IPS-18c (cell line): ENCODE results near the gene CCDC106.

Experiments used
- H3K4me3 ChIP-seq: 2 replicates; pipeline ENCODE4 v1.7.0; 2013; ENCODE audit warnings: low read depth, mild to moderate bottlenecking, low read length, moderate library complexity; ENCODE audit not compliant: insufficient read depth
- H3K9me3 ChIP-seq: one replicate; pipeline ENCODE4 v1.6.1; 2013; ENCODE audit warnings: mild to moderate bottlenecking, low read length, moderate library complexity; ENCODE audit not compliant: control insufficient read depth, insufficient read depth

Gene CCDC106

GRCh38 chr19:55623561-55623960 lies 24.5 kb upstream of the CCDC106 start:
- no peaks in the 10 kb centered on the region for H3K9me3 ChIP-seq
- no peak overlapping the region; the same call in 1 of the 2 replicates for H3K4me3 ChIP-seq

GRCh38 chr19:55624109-55625003 lies 23.7 kb upstream of the CCDC106 start, which contains the start of gene ZNF784:
Gene ZNF784 (minus strand): TSS chr19:55624566. CDS start chr19:55624561, 5 bp downstream.
- peak within 1 kb of the TSS; percentile 56; the same call in 1 of the 2 replicates for H3K4me3 ChIP-seq
- H3K9me3 ChIP-seq: no peaks in the 10 kb centered on the region

- Histone ChIP-seq H3K9me3 (no peaks in the 10 kb centered on the region), H3K4me3 (peak overlapping the region; percentile 56; the same call in 1 of the 2 replicates)
Observed at GRCh38 chr19:55625004-55625326, 23.0 kb upstream of the CCDC106 start.

- no peaks in the 10 kb centered on the region for H3K9me3 ChIP-seq
- no peak overlapping the region for H3K4me3 ChIP-seq
Observed at GRCh38 chr19:55626350-55626749, 21.7 kb upstream of the CCDC106 start.

GRCh38 chr19:55632463-55632834 lies 15.6 kb upstream of the CCDC106 start:
- Histone ChIP-seq H3K9me3 (no peaks in the 10 kb centered on the region), H3K4me3 (no peak overlapping the region)

GRCh38 chr19:55633861-55634260 lies 14.2 kb upstream of the CCDC106 start:
- H3K9me3 ChIP-seq: peaks cover 2% of the 10 kb centered on the region
- H3K4me3 ChIP-seq: no peak overlapping the region

- Histone ChIP-seq H3K4me3 (peak overlapping the region; percentile 95), H3K9me3 (peaks cover 5% of the 10 kb centered on the region)
Observed at GRCh38 chr19:55635334-55635717, 12.7 kb upstream of the CCDC106 start.

GRCh38 chr19:55635856-55636440 lies 12.1 kb upstream of the CCDC106 start:
- Histone ChIP-seq H3K4me3 (peak overlapping the region; percentile 95), H3K9me3 (peaks cover 9% of the 10 kb centered on the region)

GRCh38 chr19:55636723-55637122 lies 11.3 kb upstream of the CCDC106 start:
- Histone ChIP-seq H3K4me3 (no peak overlapping the region), H3K9me3 (peaks cover 9% of the 10 kb centered on the region)

- no peak overlapping the region for H3K4me3 ChIP-seq
- H3K9me3 ChIP-seq: peaks cover 9% of the 10 kb centered on the region
Observed at GRCh38 chr19:55637534-55637933, 10.5 kb upstream of the CCDC106 start.

GRCh38 chr19:55638864-55639359 lies 9.1 kb upstream of the CCDC106 start:
- Histone ChIP-seq H3K9me3 (peaks cover 9% of the 10 kb centered on the region), H3K4me3 (no peak overlapping the region)

GRCh38 chr19:55640043-55640576 lies 7.9 kb upstream of the CCDC106 start:
- Histone ChIP-seq H3K9me3 (peaks cover 9% of the 10 kb centered on the region), H3K4me3 (peak overlapping the region; percentile 64; the same call in 1 of the 2 replicates)

- H3K9me3 ChIP-seq: peaks cover 9% of the 10 kb centered on the region
- H3K4me3 ChIP-seq: peak within 1 kb of the TSS; percentile 64
Observed at GRCh38 chr19:55640577-55641425, 7.2 kb upstream of the CCDC106 start, which contains the start of gene ZNF580. Gene ZNF580 (plus strand): TSS chr19:55641002. CDS start chr19:55642509, 1,507 bp downstream.

GRCh38 chr19:55641426-55642152 lies 6.4 kb upstream of the CCDC106 start:
- Histone ChIP-seq H3K9me3 (peaks cover 9% of the 10 kb centered on the region), H3K4me3 (peak overlapping the region; percentile 64)

GRCh38 chr19:55642153-55643002 lies 5.6 kb upstream of the CCDC106 start:
- Histone ChIP-seq H3K9me3 (peaks cover 9% of the 10 kb centered on the region), H3K4me3 (peak overlapping the region; percentile 64)
